GM18502 (cell line): ENCODE results near the gene CWF19L2.
A peak's percentile ranks its signal among the peaks of the same experiment; 100 is the strongest.
"Not testable (repeated sequence)": the region's sequence is repeated elsewhere in the genome, so short reads cannot be mapped to it uniquely, and the experiment has no call there.

Source experiments
- ATAC-seq: cut with Tn5 transposase; IDR thresholded peaks from one replicate; pipeline ENCODE4 v1.9.1; 2021; ENCODE audit warnings: mild to moderate bottlenecking; ENCODE audit not compliant: unreplicated experiment, poor library complexity

The CWF19L2 gene

DNA sequence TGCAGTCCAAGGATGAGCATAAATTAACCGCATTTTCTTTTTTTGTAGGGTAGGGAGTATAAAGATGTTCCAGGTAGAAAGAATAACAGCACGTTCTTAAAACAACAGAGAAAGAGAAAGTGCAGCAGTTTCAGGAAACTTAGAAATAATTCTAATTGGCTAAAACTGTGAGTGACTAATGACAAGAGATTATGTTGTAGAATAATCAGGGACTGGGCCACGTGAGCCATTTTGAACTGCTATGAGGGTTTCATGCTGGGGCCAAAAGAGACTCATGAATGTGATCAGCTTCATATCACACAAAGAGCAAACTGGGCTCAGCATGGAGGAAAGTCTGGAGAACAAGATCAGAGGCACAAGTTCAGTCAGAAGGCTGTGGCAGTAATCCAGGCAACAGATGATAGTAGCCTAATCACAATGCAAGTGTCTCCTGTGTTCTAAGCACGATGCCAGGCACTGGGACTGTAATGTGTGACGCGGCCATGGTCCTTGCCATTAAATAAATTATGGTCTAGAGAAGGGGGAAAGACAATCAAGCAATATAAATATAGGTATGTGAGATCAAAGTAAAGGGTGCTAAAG, 17.9 kb downstream of the CWF19L2 start:
- ATAC-seq, result no peak

DNA sequence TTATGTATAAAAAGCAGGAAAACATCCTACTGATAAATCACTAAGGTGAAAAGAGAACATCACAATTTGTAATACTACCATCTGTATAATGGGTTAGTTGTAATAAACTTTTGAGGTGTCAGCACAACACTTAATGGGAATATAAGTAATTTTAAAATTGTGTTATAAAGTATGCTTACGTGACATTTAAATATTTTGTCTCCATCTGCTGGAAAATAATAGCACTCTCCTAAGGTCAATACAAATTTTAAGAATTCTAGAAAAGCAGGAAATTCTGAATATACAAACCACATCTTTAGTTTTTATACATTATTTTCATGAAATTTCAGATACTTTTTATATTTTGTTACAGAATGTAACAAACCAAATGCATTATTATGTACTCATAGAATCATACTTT, 19.5 kb downstream of the CWF19L2 start:
- no peak for ATAC-seq

GRCh38 chr11:107430525-107430924, 27.1 kb downstream of the CWF19L2 start:
- no peak for ATAC-seq

- ATAC-seq, result no peak
These were observed 29.9 kb downstream of the CWF19L2 start for GRCh38 chr11:107427569-107428180.

- ATAC-seq, result no peak
These were observed 44.3 kb downstream of the CWF19L2 start for GRCh38 chr11:107413352-107413751.

DNA sequence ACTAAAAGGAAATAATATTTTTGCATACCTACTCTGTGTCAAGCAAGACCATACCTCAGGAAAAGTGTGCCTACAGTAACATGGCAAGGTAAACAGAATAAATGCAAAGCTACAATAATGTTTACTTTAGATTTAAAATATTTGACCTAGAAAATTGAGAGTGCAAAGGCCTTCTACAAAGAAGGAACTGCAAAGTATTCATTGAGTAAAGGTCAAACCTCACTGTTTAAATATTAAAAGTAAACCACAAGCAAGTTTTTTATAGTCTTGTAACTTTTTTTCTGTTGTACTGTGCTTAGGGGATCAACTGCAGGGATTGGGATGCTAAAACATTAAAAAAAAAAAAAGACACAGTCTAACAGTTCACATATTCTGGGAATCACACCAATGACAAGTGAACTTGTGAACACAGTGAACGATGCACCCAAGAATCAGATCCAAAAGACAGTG, 48.8 kb downstream of the CWF19L2 start:
- no peak for ATAC-seq

DNA sequence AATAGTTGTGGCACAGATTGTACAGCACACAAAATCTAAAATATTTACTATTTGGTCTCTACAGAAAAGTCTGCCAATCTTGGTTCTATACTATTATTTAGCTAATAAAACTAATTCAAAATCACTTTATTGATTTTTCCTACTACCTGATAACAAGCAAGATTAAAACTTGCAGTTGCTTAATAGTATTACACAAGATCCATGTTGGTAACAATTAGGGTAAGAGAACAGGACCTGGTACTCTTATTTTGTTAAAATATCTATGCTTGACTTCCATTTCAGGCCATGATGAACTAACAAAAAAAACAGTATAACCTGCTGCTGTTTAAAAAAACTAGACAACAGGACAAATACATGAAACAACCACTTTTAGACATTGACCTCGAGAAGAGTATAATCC, 52.4 kb downstream of the CWF19L2 start:
- no peak for ATAC-seq

DNA sequence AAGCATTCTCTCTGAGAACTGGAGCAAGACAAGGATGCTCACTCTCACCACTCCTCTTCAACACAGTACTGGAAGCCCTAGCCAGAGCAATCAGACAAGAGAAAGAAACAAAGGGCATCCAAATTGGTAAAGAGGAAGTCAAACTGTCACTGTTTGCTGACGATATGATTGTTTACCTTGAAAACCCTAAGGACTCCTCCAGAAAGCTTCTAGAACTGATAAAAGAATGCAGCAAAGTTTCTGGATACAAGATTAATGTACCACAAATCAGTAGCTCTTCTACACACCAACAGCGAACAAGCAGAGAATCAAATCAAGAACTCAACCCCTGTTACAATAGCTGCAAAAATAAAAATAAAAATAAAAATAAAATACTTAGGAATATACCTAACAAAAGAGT, 56.5 kb downstream of the CWF19L2 start:
- not testable (repeated sequence) for ATAC-seq

- no peak for ATAC-seq
These were observed 60.3 kb downstream of the CWF19L2 start for GRCh38 chr11:107397357-107397756.

- ATAC-seq, result no peak
These were observed 65.0 kb downstream of the CWF19L2 start for GRCh38 chr11:107392611-107393010.

DNA sequence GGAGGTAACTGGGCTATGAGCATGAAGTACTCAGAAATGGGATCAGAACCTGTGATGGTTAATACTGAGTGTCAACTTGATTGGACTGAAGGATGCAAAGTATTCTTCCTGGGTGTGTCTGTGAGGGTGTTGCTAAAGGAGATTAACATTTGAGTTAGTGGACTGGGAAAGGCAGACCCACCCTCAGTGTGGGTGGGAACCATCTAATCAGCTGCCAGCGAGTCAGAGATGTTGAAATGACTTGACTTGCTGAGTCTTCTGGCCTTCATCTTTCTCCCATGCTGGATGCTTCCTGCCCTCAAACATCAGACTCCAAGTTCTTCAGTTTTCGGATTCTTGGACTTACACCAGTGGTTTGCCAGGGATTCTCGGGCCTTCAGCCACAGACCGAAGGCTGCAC, 66.9 kb downstream of the CWF19L2 start:
- ATAC-seq, result not testable (repeated sequence)

- no peak for ATAC-seq
These were observed 70.0 kb downstream of the CWF19L2 start for GRCh38 chr11:107387666-107388065.

- ATAC-seq, result no peak
These were observed 72.2 kb downstream of the CWF19L2 start for GRCh38 chr11:107385361-107385981.

DNA sequence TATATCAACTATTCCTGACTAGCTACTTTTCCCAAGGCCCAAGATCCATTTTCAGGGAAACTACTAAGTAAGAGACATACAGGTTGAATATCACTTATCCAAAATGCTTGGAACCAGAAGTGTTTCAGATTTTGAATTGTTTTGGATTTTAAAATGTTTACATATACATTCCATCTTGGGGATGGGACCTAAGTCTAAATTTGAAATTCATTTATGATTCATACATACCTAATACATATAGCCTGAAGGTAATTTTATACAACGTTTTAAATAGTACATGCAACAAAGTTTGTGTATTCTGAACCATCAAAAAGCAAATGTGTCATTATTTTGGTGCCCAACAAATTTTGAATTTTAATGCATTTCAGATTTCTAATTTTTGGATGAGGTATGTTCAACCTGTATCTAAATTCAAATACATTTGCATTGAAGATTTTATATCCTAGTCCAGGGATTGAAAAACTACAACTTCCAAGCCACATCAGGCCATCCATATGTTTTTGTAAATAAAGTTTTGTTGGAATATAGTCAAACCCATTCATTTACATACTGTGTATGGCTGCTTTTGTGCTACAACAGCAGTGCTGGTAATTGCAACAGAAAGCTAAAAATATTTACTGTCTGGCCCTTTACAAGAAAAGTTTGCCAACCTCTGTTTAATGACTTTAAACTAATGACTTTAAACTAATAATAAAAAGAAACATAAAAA, 73.3 kb downstream of the CWF19L2 start:
- no peak for ATAC-seq

GRCh38 chr11:107372439-107372838, 85.2 kb downstream of the CWF19L2 start:
- ATAC-seq, result no peak

- ATAC-seq, result no peak
These were observed 87.2 kb downstream of the CWF19L2 start for GRCh38 chr11:107370390-107370789.

- no peak for ATAC-seq
These were observed 97.9 kb downstream of the CWF19L2 start for GRCh38 chr11:107359701-107360100.

- ATAC-seq, result no peak
These were observed 99.7 kb downstream of the CWF19L2 start for GRCh38 chr11:107357877-107358276.

- no peak for ATAC-seq
These were observed 102.8 kb downstream of the CWF19L2 start for GRCh38 chr11:107354780-107355179.

DNA sequence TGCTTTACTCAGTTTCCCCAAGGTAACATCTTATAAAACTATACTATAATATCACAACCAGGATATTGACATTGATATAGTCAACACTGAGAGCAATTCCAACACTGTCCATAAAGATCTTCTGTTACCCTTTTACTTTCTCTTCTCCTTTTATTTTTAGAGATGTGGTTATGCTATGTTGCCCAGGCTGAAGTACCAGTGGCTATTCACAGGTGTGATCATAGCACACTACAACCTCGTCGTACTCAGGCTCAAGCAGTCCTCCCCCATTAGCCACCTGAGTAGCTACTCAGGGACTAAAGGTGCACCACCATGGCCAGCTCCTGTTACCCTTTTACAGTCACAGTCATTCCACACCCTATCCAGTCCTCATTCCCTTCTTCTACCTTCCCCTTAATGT, 119.7 kb downstream of the CWF19L2 start:
- peak; percentile 73 for ATAC-seq

GRCh38 chr11:107331728-107332127, 125.9 kb downstream of the CWF19L2 start:
- ATAC-seq, result no peak
